HEK293 (cell line): ENCODE data around the gene NKD2.

Experiments
- BCL6B ChIP-seq: fragments of 450-650 bp; formaldehyde crosslinking; IDR thresholded peaks from 2 replicates; pipeline ENCODE4 v1.5.1; 2017; ENCODE audit warnings: missing biosample characterization, missing genetic modification characterization
- EGR2 ChIP-seq: fragments of 450-650 bp; formaldehyde crosslinking; IDR thresholded peaks from 2 replicates; pipeline ENCODE4 v1.5.1; 2016; ENCODE audit warnings: low read depth, missing biosample characterization, missing genetic modification characterization
- KLF17 ChIP-seq: fragments of 450-650 bp; formaldehyde crosslinking; IDR thresholded peaks from 2 replicates; pipeline ENCODE4 v1.5.1; 2016; ENCODE audit warnings: missing biosample characterization, missing genetic modification characterization
- PATZ1 ChIP-seq: fragments of 450-650 bp; formaldehyde crosslinking; IDR thresholded peaks from 2 replicates; pipeline ENCODE4 v1.5.1; 2016; ENCODE audit warnings: missing biosample characterization, missing genetic modification characterization
- PRDM10 ChIP-seq: fragments of 450-650 bp; formaldehyde crosslinking; IDR thresholded peaks from 2 replicates; pipeline ENCODE4 v1.5.1; 2016; ENCODE audit warnings: missing biosample characterization, missing genetic modification characterization
- SALL2 ChIP-seq: fragments of 450-650 bp; formaldehyde crosslinking; IDR thresholded peaks from 2 replicates; pipeline ENCODE4 v1.5.0; 2017; ENCODE audit warnings: missing biosample characterization, mild to moderate bottlenecking, missing genetic modification characterization, borderline replicate concordance
- SCRT1 ChIP-seq: fragments of 450-650 bp; formaldehyde crosslinking; IDR thresholded peaks from 2 replicates; pipeline ENCODE4 v1.5.1; 2016; ENCODE audit warnings: missing biosample characterization, missing genetic modification characterization, borderline replicate concordance
- SCRT2 ChIP-seq: fragments of 450-650 bp; formaldehyde crosslinking; IDR thresholded peaks from 2 replicates; pipeline ENCODE4 v1.5.1; 2016; ENCODE audit warnings: missing biosample characterization, missing genetic modification characterization
- ZBTB17 ChIP-seq: fragments of 450-650 bp; formaldehyde crosslinking; IDR thresholded peaks from 2 replicates; pipeline ENCODE4 v1.5.1; 2016; ENCODE audit warnings: missing biosample characterization, missing genetic modification characterization
- ZBTB44 ChIP-seq: fragments of 450-650 bp; IDR thresholded peaks from 2 replicates; pipeline ENCODE4 v1.5.1; 2018; ENCODE audit warnings: missing biosample characterization, mild to moderate bottlenecking, missing genetic modification characterization
- ZBTB8A ChIP-seq: fragments of 450-650 bp; formaldehyde crosslinking; IDR thresholded peaks from 2 replicates; pipeline ENCODE4 v1.5.1; 2016; ENCODE audit warnings: missing biosample characterization, missing genetic modification characterization
- ZFHX2 ChIP-seq: fragments of 450-650 bp; formaldehyde crosslinking; conservative IDR thresholded peaks from 2 replicates; pipeline ENCODE4 v1.5.1; 2016; ENCODE audit warnings: missing biosample characterization, missing genetic modification characterization
- ZNF174 ChIP-seq: fragments of 450-650 bp; formaldehyde crosslinking; IDR thresholded peaks from 2 replicates; pipeline ENCODE4 v1.5.0; 2017; ENCODE audit warnings: missing biosample characterization, mild to moderate bottlenecking, missing genetic modification characterization
- ZNF19 ChIP-seq: fragments of 450-650 bp; formaldehyde crosslinking; IDR thresholded peaks from 2 replicates; pipeline ENCODE4; 2016; ENCODE audit warnings: missing biosample characterization, missing genetic modification characterization, low read depth
- ZNF2 ChIP-seq: fragments of 450-650 bp; formaldehyde crosslinking; IDR thresholded peaks from 2 replicates; pipeline ENCODE4 v1.5.1; 2016; ENCODE audit warnings: missing biosample characterization, missing genetic modification characterization
- ZNF26 ChIP-seq: fragments of 450-650 bp; formaldehyde crosslinking; IDR thresholded peaks from 2 replicates; pipeline ENCODE4 v1.5.1; 2016; ENCODE audit warnings: missing biosample characterization, missing genetic modification characterization
- ZNF341 ChIP-seq: fragments of 450-650 bp; formaldehyde crosslinking; IDR thresholded peaks from 2 replicates; pipeline ENCODE4; 2016; ENCODE audit warnings: low read depth, missing biosample characterization, missing genetic modification characterization
- ZNF350 ChIP-seq: fragments of 450-650 bp; formaldehyde crosslinking; IDR thresholded peaks from 2 replicates; pipeline ENCODE4 v1.5.0; 2017; ENCODE audit warnings: missing biosample characterization, mild to moderate bottlenecking, missing genetic modification characterization
- ZNF580 ChIP-seq: fragments of 450-650 bp; formaldehyde crosslinking; IDR thresholded peaks from 2 replicates; pipeline ENCODE4 v1.5.1; 2016; ENCODE audit warnings: missing biosample characterization, missing genetic modification characterization
- ZNF639 ChIP-seq: fragments of 450-650 bp; formaldehyde crosslinking; IDR thresholded peaks from 2 replicates; pipeline ENCODE4 v1.5.1; 2016; ENCODE audit warnings: missing biosample characterization, missing genetic modification characterization
- ZNF664 ChIP-seq: fragments of 450-650 bp; formaldehyde crosslinking; IDR thresholded peaks from 2 replicates; pipeline ENCODE4 v1.5.1; 2016; ENCODE audit warnings: missing biosample characterization, missing genetic modification characterization
- ZNF692 ChIP-seq: fragments of 450-650 bp; formaldehyde crosslinking; IDR thresholded peaks from 2 replicates; pipeline ENCODE4 v1.5.1; 2016; ENCODE audit warnings: missing biosample characterization, missing genetic modification characterization

NKD2 gene

GRCh38 chr5:1003296-1003937, 5.2 kb upstream of the NKD2 start (continued):
- TF ChIP-seq PATZ1 (tag by site-specific recombination) (peak; percentile 51), ZNF639 (tag by site-specific recombination) (peak; percentile 53; the same call in 1 of the 2 replicates), ZBTB17 (tag by site-specific recombination) (0 out of 2 replicates have a peak, but pooled peaks have one; percentile 25), ZFHX2 (tag by site-specific recombination) (peak; percentile 64), ZBTB8A (tag by site-specific recombination) (0 out of 2 replicates have a peak, but pooled peaks have one; percentile 18), ZNF580 (tag by site-specific recombination) (no peak), ZBTB44 (tag by site-specific recombination) (no peak), KLF17 (tag by site-specific recombination) (peak; percentile 51; the same call in 1 of the 2 replicates), EGR2 (tag by site-specific recombination) (no peak; the same call in 1 of the 2 replicates), SCRT1 (tag by site-specific recombination) (peak; percentile 85; the same call in 1 of the 2 replicates), ZNF341 (tag by site-specific recombination) (no peak), SCRT2 (tag by site-specific recombination) (peak; percentile 97), ZNF692 (tag by site-specific recombination) (peak; percentile 73; the same call in 1 of the 2 replicates), SALL2 (tag by site-specific recombination) (no peak), BCL6B (tag by site-specific recombination) (peak; percentile 93), ZNF350 (tag by site-specific recombination) (no peak), ZNF26 (tag by site-specific recombination) (no peak), PRDM10 (tag by site-specific recombination) (peak; percentile 66), ZNF174 (no peak), ZNF19 (tag by site-specific recombination) (no peak), ZNF664 (tag by site-specific recombination) (no peak), ZNF2 (tag by site-specific recombination) (0 out of 2 replicates have a peak, but pooled peaks have one; percentile 13)
